Measurements from ENCODE around the gene SLC25A42.
"Not testable (repeated sequence)": the region's sequence is repeated elsewhere in the genome, so short reads cannot be mapped to it uniquely, and the experiment has no call there.

Gene SLC25A42

GRCh38 chr19:19135713-19136112 is 71.9 kb downstream of the SLC25A42 start:
- not testable (repeated sequence) for DNase-seq (ENCODE audit: low spot score)

GRCh38 chr19:19137556-19138108 is 73.8 kb downstream of the SLC25A42 start:
- DNase-seq (ENCODE audit: low spot score): no peak

- DNase-seq (ENCODE audit: low spot score): peak; percentile 97
These were observed 74.6 kb downstream of the SLC25A42 start, which contains the start of gene TMEM161A for GRCh38 chr19:19138109-19138981. Gene TMEM161A (minus strand): TSS chr19:19138478. CDS start chr19:19138428, 50 bp downstream.

- no peak for DNase-seq (ENCODE audit: low spot score)
These were observed 76.1 kb downstream of the SLC25A42 start for GRCh38 chr19:19139876-19140229.

DNA sequence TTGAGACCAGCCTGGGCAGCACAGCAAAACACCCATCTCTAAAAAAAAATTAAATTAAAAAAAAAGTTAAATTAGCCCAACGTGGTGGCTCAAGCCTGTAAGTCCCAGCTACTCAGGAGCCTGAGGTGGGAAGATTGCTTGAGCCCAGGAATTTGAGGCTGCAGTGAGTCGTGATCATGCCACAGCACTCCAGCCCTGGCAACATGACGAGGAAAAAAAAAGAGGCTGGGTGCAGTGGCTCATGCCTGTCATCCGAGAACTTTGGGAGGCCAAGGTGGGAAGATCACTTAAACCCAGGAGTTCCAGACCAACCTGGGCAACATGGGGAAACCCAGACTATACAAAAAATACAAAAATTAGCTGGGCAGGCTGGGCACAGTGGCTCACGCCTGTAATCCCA is 76.7 kb downstream of the SLC25A42 start:
- no peak for DNase-seq (ENCODE audit: low spot score)

DNA sequence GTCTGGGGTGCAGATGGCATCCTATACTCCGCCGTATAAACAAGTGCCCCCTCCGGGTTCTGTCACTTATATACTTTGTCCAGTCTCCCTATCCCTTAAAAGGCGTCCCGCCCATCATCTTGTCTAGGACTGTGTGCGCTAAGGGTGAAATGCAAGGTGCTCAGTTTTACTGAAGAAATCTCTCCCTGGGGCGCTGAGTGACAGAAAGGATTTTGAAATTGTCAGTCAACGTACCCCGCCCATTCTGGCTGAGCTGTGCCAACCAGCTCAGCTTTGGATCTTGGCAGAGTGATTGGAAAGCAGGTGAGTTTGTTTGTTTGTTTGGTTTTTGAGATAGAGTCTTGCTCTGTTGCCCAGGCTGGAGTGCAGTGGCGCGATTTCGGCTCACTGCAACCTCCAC is 78.6 kb downstream of the SLC25A42 start:
- no peak for DNase-seq (ENCODE audit: low spot score)

GRCh38 chr19:19145281-19145680 is 81.5 kb downstream of the SLC25A42 start:
- no peak for DNase-seq (ENCODE audit: low spot score)

- peak; percentile 33 for DNase-seq (ENCODE audit: low spot score)
These were observed 82.2 kb downstream of the SLC25A42 start for GRCh38 chr19:19145684-19146608.

DNA sequence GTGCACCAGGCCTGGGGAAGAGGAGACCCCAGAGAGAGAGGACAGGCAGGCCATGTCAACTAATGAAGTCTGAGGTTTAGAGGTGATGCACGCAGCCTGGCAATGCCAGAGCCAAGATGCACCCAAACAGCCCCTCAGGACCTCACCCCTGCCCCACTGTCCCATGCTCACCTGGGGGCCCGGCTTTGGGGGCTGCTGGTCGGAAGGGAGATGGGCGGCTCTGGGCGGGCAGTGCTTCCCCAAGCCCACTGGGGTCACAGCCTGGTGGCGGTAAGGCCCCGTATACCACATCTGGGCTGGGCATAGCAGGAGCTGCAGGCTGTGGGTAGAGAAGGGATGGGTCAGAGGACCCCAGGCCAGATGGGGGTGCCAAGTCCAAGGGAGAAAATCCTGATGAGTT is 83.1 kb downstream of the SLC25A42 start:
- no peak for DNase-seq (ENCODE audit: low spot score)

- DNase-seq (ENCODE audit: low spot score): no peak
These were observed 83.5 kb downstream of the SLC25A42 start for GRCh38 chr19:19147344-19147743.

DNA sequence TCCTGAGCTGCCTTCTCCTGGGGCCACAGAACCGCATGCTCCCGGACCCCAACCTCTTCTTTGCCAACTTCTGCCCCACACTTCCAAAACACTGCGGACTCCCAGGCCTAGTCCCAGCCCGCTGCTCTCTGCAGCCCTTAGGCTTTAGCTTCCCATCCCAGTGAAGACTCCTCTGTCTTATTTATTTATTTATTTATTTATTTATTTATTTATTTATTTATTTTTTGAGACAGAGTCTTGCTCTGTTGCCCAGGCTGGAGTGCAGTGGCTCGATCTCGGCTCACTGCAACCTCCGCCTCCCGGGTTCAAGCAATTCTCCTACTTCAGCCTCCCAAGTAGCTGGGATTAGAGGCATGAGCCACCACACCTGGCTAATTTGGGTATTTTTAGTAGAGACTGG is 84.7 kb downstream of the SLC25A42 start:
- not testable (repeated sequence) for DNase-seq (ENCODE audit: low spot score)

GRCh38 chr19:19149435-19149834 is 85.6 kb downstream of the SLC25A42 start:
- DNase-seq (ENCODE audit: low spot score): no peak

DNA sequence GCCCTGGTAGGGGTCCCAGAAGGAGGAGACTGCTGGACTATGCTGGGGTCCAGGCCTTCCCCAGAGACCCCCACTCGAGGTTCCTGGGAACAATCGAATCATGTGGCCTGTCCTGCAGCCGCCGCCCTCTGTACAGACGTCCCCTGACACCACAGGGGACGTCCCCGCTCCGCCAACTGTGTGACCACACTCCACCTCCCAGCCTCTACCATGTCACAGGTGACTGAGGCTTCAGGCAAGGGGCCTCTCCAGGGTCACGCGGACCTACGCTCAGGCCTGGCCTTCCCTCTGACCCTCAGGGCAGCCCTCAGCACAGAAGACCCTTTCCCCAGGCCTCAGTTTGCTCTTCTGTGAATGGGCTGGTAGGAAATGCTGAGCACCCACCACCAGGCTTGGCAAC is 87.6 kb downstream of the SLC25A42 start:
- no peak for DNase-seq (ENCODE audit: low spot score)

GRCh38 chr19:19152668-19153384 is 89.0 kb downstream of the SLC25A42 start:
- no peak for DNase-seq (ENCODE audit: low spot score)

- no peak for DNase-seq (ENCODE audit: low spot score)
These were observed 91.1 kb downstream of the SLC25A42 start for GRCh38 chr19:19154768-19155494.

DNA sequence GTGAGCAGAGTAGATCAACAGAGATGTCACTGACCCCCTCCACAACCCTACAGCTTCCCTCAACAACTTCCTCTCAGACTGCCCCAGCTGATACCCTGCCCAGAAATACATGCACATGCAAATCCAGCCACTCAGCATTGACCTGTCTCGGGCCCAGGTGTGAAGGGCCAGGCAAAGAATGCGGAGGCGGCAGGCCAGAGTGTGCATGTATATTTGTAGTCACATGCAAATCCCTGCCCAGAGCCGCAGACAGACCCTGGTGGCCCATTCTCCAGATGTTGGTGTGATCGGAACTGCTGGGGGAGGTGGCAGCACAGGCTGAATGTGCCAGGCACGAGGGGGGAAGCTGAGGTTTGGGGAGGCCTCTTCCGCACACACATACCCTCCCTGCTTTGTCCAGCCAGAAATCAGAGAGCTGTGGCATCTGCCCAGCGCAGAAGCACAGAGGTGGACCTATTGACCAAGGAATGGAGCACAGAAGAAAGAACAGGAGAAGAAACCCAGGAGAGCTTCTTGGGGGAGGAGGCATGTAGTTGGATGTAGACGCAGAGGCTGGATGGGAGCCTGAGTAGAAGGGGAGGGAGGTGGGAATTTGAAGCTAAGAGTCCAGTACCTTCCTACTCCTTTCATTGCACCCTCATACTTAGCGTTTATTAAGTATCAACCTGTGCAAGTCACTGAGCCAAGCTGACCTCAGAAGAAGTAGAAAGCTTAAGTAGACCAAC is 91.9 kb downstream of the SLC25A42 start:
- no peak for DNase-seq (ENCODE audit: low spot score)

GRCh38 chr19:19157808-19158207 is 94.0 kb downstream of the SLC25A42 start:
- no peak for DNase-seq (ENCODE audit: low spot score)

DNA sequence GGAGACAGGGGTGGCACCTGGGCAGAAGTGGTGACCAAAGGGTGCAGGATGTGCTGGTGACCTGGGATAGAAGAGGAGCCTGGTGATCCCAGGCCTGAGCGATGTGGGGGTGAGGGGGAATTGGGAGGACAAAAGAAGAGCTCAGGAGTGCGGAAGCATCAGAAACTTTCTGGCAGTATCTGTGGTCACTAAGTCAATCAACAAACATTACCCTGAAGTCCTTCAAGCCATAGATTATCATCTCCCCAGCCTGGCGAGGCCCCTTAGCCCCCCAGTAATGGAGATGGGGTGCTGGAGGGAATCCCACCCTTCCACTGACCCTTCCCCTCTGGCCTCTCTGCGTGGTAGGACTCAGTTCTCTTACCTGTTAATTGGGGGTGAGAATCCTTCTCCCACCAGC is 95.7 kb downstream of the SLC25A42 start:
- DNase-seq (ENCODE audit: low spot score): no peak

GRCh38 chr19:19160461-19161035 is 96.8 kb downstream of the SLC25A42 start:
- no peak for DNase-seq (ENCODE audit: low spot score)

GRCh38 chr19:19162495-19162894 is 98.7 kb downstream of the SLC25A42 start:
- no peak for DNase-seq (ENCODE audit: low spot score)

Data from putamen (tissue), 1 donor.